ENCODE measurements around the gene FAM117A. TPM values are rescaled to one million over a fixed set of nuclear protein-coding genes. Genes with fewer than 3 reads are reported as not detected.

Gene FAM117A
- total and polyA plus RNA-seq, 2 of the 8 experiments (the other 6 are each of a cell fraction or from before 2014, with no cell fraction given): 28.4 to 45.7 TPM

- TF ChIP-seq CHD1 (IDR thresholded peaks at IDR 0.05; ENCODE audit: low read depth, low read length): no peak
- TF ChIP-seq MAFK (IDR thresholded peaks at IDR 0.05; ENCODE audit: low read depth, low read length): no peak
- no peak for TF ChIP-seq EP300 (IDR thresholded peaks at IDR 0.05; ENCODE audit: borderline replicate concordance in 1 of 2, low read depth in 2 of 2, low read length in 2 of 2)
- TF ChIP-seq KDM5A (IDR thresholded peaks at IDR 0.05; ENCODE audit: low read length): no peak
- no peak for TF ChIP-seq BRCA1 (IDR thresholded peaks at IDR 0.05; ENCODE audit: low read depth, low read length)
- TF ChIP-seq USF2 (IDR thresholded peaks at IDR 0.05; ENCODE audit: low read length): no peak
These were observed 40.5 kb downstream of the FAM117A start (continued) for GRCh38 chr17:49723423-49723822.

Measured in H1 (cell line).